GM19397 (cell line): Measurements from ENCODE around the gene PAPPA.

ENCODE experiments used
- ATAC-seq: cut with Tn5 transposase; IDR thresholded peaks from one replicate; pipeline ENCODE4 v1.9.1; 2021; ENCODE audit warnings: mild to moderate bottlenecking, moderate library complexity; ENCODE audit not compliant: unreplicated experiment

The PAPPA gene

DNA sequence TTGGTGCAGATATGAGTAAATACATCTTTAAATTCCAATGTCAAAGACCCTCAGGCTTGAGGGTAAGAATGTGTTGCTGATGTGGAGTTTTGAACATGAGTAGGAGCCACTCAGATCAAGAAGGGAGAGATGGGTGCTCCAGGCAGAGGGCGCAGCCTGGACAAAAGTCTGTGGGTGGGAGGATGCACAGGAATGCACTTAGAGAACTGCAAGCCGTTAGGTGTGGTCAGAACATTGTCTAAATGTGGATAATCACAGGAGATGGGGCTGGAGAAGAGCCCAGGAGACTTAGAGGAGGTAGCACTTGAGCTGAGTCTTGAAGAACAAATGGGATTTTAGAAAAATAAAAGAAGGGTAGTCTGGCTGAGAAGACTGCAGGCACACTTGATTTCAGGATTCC lies 255.5 kb downstream of the PAPPA start:
- ATAC-seq = no peak

DNA sequence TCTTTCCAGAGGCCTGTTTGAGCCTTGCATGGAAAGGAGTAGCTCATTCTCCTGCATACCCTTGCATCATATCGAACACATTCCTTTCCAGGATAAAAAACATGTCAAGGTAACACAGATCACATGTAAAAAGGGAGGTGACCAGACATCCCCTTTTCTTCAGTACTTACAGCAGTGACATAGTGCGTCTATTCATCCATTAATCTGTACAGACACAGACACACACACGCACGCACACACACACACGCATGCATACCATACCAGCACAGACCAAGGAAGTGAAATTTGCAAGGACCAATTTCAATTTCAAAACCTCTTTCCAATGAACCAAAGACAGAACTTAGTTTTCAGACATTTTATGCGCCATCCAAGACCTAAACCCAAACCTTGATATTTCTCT lies 256.0 kb downstream of the PAPPA start:
- no peak for ATAC-seq

DNA sequence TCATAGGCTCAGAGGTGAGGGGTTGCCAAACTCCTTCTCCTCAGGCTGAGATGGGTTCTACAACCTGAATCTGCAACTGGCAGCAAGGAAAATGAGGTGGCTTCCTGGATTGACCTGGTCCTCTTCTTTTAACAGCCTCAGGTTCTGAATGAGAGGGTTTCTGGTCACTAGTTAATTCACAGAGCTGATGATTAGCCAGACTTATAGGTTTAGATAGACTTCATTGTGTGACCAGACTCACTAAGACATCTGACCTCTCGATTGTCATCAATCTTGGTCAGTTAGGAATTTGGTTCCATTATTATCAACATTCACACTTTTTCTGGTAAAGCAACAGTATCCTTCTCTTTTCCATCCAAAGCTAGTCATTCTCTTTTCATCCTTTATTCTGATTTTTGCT lies 257.9 kb downstream of the PAPPA start:
- no peak for ATAC-seq

DNA sequence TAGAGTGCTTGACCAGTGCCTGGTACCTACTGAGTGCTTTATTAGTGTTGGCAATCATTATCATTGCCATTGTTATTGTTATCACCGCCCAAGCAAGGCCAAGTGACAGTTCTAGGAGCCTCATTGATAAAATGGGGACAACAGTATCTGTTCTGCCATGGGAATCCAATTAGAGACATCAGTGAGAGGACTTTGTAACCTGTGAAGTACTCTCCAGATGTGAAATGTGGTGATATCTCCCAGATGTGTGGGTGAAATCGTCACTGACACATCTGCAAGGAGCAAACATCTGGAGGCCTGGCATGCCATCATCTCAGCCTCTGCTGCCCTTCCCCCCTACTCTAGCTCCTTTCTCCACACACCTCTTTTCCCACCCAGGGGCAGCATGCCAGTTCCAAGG lies 260.8 kb downstream of the PAPPA start:
- no peak for ATAC-seq

DNA sequence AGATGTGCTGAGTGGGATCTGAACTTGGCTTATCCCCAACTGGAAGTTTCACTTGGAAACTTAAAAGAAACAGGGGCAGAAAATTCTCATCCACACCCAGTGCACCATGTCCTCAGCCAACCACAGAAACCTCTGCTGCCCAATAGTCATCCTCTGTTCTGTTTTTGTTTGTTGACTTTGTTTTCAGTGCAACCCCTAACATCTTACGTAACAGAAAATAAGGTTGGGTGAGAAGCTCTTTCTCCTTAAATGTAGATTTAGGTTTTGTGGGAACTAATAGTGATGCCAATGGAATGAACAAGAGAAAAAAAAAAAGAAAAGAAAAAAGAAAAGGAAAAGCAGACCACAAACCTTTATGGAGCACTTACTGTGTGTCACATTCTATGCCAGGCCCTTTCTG lies 262.8 kb downstream of the PAPPA start:
- ATAC-seq = no peak

DNA sequence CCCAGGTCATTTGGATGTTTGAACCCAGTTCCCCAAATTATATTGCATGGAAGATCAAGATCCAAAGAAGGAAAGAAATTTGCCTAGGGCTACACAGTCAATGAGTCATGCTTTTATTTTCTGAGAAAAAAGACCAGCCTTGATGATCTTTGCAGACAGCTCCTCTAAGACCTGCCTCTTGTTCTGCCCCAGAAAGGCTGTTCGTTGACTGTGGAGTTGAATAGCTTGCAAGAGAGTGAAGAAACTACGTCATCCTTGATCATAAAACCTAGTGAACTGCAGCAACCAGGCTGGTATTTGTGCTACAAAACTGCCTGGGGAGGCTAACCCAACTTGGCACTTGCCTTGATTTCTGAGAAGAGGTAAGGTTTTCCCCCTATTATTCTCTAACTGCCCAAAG lies 263.9 kb downstream of the PAPPA start:
- ATAC-seq = no peak

DNA sequence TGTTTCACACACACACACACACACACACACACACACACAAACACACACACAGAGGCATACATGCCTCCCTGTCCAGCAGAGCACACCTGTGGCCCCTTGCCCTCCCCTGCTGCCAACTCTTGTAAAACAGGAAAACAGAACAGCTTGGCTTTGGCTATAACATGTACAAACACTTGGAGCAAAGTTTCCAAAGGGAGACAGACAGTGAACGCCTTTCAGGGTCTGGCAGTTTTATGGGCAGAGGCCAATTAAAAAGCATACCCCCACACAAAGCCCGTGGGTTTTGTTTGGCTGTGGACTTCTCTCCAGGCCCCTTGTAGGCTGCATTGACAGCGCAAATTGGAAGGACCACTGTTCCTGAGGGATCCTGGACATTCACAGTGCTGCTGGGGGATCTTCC lies 265.6 kb downstream of the PAPPA start:
- no peak for ATAC-seq

DNA sequence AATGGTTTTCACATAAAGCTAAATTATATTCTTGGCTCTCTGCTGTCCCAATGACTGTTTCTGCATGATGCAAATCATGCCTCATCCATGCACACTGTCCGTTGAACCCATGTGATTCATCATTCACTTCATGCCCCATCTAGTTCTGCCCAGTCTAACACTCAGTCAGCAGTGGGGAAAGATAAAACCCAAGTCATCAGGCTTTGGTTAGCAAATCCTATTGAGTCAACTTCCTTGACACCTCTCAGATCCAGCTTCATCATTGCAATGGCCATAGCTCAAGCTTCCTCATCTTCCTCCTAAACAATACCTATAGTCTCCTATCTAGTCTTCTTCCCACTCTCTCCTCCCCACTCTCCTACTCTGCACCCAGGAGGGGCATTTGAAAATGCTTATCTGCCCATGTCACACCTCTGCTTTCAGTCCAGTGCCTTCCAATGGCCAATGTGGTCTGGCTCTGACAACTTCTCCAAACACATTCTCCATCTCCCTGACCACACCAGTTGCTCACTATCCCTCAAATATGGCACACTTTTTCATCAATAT lies 267.5 kb downstream of the PAPPA start:
- no peak for ATAC-seq

DNA sequence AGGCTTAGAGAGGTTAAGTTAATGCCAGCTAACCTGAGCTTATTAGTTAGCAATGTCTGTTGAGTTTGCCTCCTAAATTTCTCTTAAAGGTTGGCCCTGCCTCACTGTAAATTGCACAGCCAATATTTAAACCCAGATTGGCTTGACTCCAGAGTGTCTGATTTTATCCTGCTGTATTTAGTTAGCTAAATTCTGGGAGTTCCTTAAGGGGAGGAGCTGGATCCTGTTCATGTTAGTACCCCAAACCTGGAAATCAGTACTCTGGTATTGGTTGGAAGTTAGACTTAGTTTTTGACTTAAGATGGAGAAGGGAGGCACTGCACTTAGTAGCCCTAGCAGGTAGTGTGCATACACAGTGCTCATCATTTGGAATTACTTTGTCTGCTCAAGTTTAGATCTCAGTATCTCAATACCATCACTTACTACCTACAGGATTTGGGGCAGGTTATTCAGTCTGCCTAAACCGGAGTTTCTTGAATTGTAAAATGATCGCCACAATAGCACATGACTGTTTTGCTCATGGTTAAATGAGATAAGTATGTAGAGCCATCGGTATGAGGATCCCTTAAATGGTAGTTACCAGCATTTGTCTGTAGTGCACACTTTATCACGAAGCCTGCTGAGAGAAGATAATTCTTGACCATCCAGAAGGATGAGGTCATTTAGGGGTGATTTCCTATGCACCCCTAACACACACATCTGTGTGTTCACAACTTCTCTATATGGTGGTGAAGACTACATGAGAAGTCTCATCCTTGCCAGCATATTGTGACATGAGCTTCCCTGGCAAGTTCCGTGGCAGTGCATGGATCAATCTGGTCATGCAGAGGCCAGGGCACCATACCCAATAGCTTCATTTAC lies 268.8 kb downstream of the PAPPA start:
- ATAC-seq = no peak

DNA sequence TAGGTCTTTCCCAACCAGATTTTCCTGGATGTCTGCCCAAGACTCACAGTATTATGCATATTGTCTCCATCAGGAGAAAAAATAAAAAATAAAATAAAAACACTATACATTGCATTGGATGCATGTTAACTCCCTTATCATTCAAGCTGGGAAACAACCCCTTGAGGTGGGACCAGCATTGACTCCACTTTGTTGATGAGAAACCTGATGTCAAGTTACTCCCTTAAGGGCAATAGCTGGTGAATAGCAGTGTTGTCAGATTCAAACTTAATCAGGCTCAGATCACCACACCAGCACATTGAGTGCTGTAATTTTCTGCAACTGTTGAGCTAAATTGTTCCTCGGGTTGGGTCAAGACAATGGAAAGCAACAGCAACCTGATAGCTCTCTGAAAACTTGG lies 269.6 kb downstream of the PAPPA start:
- no peak for ATAC-seq

DNA sequence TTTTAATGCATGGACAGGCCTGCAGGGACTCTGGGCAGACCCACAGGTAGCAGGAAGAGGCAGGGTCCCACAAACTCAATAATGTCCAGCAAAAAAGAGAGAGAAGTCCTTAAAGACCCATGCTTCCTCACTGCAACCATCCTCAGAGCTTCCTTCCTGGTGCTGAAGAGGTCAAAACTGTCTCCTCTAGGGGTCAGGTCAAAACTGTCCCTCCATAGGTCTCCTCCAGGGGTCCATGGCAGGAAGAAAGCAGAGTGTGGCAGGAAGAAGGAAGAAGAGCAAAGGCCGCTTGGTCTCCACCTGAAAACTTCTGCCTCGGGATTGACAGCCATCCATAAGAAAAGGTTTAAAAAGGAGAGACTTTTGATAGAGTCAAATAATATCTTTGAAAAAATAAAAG lies 271.7 kb downstream of the PAPPA start:
- no peak for ATAC-seq

DNA sequence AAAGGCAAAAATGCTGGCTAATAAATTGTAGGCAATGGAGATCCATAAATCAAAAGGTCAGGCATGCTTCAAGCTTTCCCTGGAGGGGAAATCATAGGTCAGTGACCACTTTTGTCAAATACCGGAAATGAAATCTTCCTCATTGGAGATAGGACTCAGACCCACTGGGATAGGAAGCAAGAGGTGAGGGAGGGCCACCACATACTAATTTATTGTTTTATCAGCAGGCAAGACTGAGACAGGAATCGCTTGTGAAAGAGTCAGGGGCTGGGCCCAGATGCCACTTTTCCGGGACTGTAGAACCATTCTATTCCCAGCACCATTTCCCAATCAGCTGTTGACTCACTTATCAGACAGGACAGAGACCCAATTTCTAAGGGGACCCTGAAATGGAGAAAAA lies 277.3 kb downstream of the PAPPA start:
- ATAC-seq = no peak

DNA sequence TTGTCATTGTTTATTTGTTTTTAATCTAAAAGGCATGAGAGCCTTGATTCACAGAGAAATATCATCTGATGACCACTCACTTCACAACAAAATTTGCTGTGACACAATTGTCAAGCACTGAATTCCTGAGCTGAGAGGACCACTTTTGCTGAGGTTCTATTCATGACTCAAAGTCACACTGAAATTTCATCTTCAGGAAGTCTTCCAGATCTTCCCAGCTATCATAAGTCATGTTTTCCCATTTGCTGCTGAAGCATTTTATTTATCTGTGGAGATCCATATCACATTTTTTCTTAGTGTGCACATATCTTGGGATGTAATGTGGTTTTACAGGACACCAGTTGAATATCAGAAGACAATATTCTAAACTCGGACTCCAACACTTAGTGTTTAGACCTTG lies 278.5 kb downstream of the PAPPA start:
- ATAC-seq = no peak

DNA sequence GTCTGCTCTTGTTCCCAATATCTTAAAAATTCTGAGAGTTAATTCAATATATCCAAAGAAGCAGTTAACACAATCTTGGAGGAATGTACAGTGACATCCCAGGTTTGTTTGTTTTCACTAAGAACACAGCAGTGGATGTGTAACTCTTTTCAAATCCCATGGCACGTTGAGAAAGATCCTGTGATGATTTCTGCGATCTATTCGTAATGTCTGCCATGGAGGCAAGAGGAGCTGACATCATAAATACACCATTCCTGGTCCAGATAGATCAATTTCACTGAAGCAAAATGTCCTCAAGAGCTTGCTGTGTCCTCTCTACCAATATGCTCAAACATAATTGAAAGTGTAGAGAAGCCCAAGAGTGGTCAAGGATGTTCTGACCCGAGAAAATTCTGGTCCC lies 280.7 kb downstream of the PAPPA start:
- no peak for ATAC-seq

DNA sequence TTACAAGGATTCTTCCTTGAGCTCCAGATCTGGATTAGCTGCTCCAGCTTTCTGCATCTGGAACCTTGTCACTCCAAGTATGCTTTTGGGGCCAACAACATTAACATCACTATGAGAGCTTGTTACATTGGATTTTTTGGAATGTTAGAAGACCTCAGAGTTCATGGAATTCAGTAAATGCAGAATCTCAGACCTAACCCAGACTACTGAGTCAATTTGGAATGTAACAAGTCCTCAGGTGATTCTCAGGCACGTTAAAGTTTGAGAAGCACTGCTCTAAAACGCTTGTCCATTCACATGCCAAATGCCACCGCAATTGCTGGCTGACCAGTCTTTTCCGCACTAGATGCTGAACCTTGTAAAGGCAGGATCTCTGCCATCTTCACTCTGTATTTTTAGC lies 282.1 kb downstream of the PAPPA start:
- no peak for ATAC-seq

DNA sequence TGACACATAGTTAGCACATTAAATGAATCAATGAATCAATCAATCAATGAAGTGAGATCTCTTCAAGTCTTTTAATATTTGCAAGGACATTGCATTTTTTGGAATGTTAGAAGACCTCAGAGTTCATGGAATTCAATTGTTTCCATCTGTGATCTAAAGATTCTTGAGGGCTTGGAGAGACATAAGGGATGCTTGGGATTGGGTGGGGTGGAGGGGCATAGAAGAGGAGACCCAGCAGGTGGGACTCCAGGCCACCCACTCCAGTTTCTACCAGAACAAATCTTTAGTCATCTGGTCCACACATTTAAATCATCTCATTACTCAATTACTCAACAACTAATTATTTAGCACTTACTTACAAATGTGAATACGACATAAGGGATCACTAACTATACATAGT lies 282.5 kb downstream of the PAPPA start:
- no peak for ATAC-seq

DNA sequence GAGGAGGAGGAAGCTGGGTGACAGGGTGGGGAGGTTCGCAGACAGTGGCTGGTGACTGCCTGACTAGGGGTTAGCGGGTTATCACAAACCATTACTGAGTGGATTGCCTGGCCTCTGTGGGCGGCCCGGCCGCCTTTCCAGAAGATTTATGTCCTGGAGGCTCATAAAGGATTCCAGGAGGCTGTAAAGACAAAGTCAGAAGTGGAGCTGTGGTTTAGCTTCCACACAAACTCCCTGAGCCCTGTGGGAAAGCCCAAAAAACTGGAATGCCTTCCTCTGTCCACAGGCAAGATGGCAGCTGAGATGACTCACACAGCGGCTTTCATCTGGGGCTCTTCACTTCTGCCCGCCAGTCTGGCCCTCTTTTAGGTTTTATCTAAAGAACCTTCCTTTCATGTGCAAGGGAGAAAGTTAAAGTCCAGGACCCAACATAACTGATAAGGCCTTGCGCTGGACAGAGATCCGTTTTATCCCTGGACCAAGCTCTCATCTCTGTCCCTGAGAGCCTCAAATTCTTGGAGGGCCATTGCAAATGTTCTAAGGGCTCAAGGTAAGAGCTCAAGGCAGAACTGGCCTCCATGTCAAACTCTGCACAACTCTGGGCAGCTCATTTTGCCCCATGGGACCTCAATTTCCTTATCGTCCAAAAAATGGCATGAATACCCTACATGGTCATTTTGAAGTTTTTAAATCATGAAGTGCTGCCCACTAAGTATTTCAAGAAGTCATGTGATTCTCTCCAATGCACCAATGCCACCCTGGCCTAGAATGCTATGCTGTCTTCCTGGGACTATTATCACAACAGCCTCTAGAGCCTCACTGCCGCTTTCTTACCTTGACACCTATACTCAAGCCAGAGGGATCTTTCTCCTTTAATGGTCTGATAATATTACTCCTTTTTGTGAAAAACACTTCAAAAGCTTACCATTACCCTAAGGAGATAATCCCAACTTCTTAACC lies 284.1 kb downstream of the PAPPA start:
- no peak for ATAC-seq

DNA sequence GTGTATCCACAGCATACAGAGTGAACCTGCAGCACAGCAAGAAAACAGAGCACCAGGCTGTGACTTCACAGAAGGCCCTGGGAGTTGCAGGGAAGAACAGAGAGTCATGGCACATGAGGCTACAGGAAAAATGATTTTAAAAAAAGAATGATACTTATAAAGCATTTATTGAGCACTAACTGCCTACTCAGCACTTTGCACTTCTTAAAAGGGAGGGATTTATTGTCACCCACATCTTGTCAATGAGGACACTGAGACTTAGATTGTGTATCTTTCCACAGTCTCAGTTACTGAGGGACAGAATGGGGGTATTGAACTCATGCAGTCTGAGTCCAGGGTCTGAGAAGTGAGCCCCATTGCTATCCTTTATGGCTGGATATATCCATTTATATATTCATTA lies 288.9 kb downstream of the PAPPA start:
- no peak for ATAC-seq

DNA sequence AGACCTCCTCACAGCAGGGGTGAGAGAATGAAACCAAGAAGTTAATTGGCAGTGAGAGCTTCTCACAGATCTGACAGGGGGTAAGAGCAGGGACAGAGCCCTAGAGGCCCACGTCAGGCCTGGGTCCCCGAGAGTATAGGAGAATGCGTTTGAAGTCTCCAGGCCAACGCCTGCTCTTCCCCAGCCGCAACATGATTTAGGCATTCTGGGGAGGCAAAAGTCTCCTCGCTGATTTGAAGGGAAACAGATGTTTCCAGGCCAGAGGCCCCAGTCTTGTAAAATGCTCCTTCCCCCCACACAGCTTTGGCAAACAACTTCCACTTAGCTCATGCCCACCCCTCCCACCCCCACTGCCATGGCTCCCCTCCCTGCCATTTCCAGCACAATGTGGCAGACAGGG lies 294.3 kb downstream of the PAPPA start:
- ATAC-seq = no peak

DNA sequence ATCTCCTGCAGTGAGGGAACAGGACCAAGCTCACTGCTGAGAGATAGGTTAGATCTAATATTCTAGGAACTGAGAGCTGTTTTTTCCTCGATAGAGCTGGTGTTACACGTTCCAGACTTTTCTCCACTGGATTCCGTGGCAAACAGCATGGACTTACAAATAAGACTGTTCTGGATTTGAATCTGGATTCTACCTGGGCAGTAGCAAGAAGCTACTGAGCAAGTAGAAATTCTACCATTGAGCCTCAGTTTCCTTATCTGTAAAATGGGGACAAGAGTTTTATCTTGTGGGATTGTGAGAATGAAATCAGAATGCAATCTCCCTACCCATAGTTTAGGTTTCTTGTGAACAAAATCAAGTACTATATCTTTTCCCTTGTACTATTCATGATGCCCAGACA lies 294.8 kb downstream of the PAPPA start:
- no peak for ATAC-seq

DNA sequence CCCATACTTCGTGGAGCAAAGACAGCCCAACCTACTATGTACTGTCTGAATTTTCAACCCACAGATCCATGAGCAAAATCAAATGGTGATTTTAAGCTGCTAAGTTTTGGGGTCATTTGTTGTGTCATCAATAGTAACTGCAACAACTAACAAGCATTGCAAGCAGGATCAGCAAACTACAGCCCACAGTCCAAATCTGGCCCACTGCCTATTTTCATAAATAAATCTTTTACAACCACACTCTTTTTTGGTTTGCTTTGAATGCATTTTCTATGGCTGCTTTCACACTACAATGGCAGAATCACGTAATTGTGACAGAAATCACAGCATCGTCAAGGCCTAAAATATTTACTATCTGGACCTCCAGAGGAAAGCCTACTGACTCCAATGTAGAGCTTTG lies 296.4 kb downstream of the PAPPA start:
- no peak for ATAC-seq
